Measurements from ENCODE around the gene RPH3AL. TPM values are rescaled to one million over a fixed set of nuclear protein-coding genes. Genes with fewer than 3 reads are reported as not detected.

The RPH3AL gene
- total RNA-seq, 4 donors from 2014 or later: 9.6 to 62.4 (median 41.9) TPM

- H3K4me3 ChIP-seq: no peak overlapping the region
- WGBS, 2 donors: 90 to 92% methylated on average over 13 of the region's 13 CpGs
- peaks cover 0 to 10% (median 0%) of the 10 kb centered on the region in 4 donors for H3K4me1 ChIP-seq
- H3K9me3 ChIP-seq: no peaks in the 10 kb centered on the region
- DNase-seq (ENCODE audit: low spot score in 2 of 2): no peak
- TF ChIP-seq POLR2A (IDR thresholded peaks at IDR 0.05) (no peak), EP300 (IDR thresholded peaks at IDR 0.05) (no peak), CTCF (IDR thresholded peaks at IDR 0.05) (no peak)
- H3K27me3 ChIP-seq: no peaks in the 10 kb centered on the region
- H3K27ac ChIP-seq: no peak overlapping the region
- H3K36me3 ChIP-seq: no peaks in the 10 kb centered on the region
Measured at GRCh38 chr17:325270-326009, 27.2 kb downstream of the RPH3AL start.

GRCh38 chr17:323721-324571, 28.7 kb downstream of the RPH3AL start:
- Histone ChIP-seq H3K9me3 (no peaks in the 10 kb centered on the region), H3K4me1 (peaks cover 0 to 13% (median 0%) of the 10 kb centered on the region in 4 donors), H3K27me3 (no peaks in the 10 kb centered on the region), H3K36me3 (peaks cover 0 to 5% (median 0%) of the 10 kb centered on the region in 3 donors), H3K27ac (no peak overlapping the region), H3K4me3 (no peak overlapping the region)
- WGBS, 2 donors: 86% methylated on average over 35 to 39 of the region's 39 CpGs
- no peak for DNase-seq (ENCODE audit: low spot score in 2 of 2)
- TF ChIP-seq CTCF (IDR thresholded peaks at IDR 0.05) (no peak), EP300 (IDR thresholded peaks at IDR 0.05) (no peak), POLR2A (IDR thresholded peaks at IDR 0.05) (no peak)

GRCh38 chr17:323181-323580, 29.4 kb downstream of the RPH3AL start:
- Histone ChIP-seq H3K36me3 (peaks cover 0 to 6% (median 0%) of the 10 kb centered on the region in 3 donors), H3K4me3 (no peak overlapping the region), H3K4me1 (peaks cover 0 to 13% (median 0%) of the 10 kb centered on the region in 4 donors), H3K9me3 (peaks cover 0 to 2% (median 0%) of the 10 kb centered on the region in 4 donors), H3K27ac (no peak overlapping the region), H3K27me3 (no peaks in the 10 kb centered on the region)
- no peak for DNase-seq (ENCODE audit: low spot score in 2 of 2)
- no peak for TF ChIP-seq POLR2A (IDR thresholded peaks at IDR 0.05)
- no peak for TF ChIP-seq CTCF (IDR thresholded peaks at IDR 0.05)
- TF ChIP-seq EP300 (IDR thresholded peaks at IDR 0.05): no peak
- 73% methylated on average over 8 of the region's 8 CpGs for WGBS, 2 donors

- peaks cover 0 to 3% (median 0%) of the 10 kb centered on the region in 4 donors for H3K9me3 ChIP-seq
- DNase-seq (ENCODE audit: low spot score in 2 of 2): no peak
- 63 to 67% methylated on average over 27 of the region's 27 CpGs for WGBS, 2 donors
- H3K4me3 ChIP-seq: no peak overlapping the region
- no peak overlapping the region for H3K27ac ChIP-seq
- peaks cover 0 to 13% (median 0%) of the 10 kb centered on the region in 4 donors for H3K4me1 ChIP-seq
- H3K36me3 ChIP-seq: peaks cover 0 to 6% (median 0%) of the 10 kb centered on the region in 3 donors
- TF ChIP-seq EP300 (IDR thresholded peaks at IDR 0.05) (no peak), POLR2A (IDR thresholded peaks at IDR 0.05) (no peak), CTCF (IDR thresholded peaks at IDR 0.05) (no peak)
- H3K27me3 ChIP-seq: no peaks in the 10 kb centered on the region
Measured at GRCh38 chr17:322006-322780, 30.4 kb downstream of the RPH3AL start.

All from tibial nerve (tissue), 4 donors.